Measurements from ENCODE around the gene ACACB.

ACACB gene

DNA sequence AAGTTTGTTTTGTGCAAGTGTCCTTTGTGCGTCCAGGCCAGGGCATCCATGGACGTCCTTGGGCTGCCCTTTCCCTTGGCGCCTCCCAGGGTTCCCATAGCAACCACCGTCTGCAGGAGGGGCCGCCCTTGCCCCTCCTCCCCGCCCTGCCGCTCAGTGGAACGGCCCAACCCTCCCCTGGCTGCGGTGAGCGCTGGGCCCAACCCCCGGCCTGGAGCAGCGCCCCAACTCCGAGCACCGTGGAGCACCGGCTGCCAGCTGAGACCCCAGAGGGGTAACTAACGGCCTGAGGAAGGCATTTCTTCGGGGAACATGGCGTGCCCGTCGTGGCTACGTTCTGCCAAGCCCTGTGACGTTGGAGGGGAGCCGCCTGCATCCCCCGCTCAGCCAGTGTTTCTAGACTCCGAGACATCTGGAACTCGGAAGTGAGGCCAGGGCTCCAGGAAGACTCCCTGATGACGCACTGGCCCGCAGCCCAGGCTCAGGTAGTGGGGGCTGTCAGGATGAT is 5.3 kb upstream of the ACACB start:
- DNase-seq: peak; percentile 6 to 51

GRCh38 chr12:109112720-109113465 is 3.5 kb upstream of the ACACB start:
- no peak for DNase-seq

DNA sequence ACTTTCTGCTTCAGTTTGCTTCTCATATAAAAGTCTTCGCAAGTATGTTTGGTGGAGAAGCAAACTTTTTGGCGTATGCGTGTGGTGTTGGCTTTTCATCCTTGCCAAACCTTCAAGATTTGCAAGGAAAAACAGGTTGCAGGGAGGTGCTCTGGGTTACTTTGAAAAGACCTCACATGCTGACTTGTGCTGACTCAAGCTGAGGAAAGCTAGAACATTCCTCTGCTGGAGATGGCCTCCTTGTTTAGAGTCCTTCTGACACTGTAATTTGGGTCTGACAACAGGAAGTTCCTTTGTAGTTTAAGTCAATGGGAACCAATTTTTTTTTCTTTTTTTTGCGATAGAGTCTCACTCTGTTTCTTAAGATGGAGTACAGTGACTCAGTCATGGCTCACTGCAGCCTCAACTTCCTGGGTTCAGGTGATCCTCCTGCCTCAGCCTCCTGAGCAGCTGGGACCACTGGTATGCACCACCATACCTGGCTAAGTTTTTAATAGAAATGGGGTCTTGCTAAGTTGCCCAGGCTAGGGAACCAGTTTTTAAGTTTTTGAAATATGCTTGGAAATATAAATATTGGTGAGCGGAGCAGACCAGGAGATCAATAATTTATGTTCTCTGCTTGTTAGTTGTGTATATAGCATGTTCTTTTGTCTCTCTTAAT is 2.6 kb upstream of the ACACB start:
- DNase-seq: no peak

DNA sequence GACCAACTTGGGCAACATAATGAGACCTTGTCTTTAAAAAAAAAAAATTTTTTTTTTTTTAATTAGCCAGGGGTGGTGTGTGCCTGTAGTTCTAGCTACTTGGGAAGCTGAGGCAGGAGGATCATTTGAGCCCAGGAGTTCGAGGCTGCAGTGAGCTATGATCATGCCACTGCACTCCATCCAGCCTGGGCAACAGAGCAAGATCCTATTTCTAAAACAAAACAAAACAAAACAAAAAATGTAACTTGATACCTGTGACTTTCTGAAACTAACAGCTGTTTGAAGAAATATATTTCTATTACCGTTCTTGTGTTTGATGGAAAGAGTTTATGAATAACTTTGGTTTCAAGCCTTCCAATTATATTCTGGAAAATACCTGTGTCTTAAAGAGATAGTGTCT is 1.7 kb upstream of the ACACB start:
- no peak for DNase-seq

GRCh38 chr12:109115404-109115757 is 1.0 kb upstream of the ACACB start:
- no peak for DNase-seq

DNA sequence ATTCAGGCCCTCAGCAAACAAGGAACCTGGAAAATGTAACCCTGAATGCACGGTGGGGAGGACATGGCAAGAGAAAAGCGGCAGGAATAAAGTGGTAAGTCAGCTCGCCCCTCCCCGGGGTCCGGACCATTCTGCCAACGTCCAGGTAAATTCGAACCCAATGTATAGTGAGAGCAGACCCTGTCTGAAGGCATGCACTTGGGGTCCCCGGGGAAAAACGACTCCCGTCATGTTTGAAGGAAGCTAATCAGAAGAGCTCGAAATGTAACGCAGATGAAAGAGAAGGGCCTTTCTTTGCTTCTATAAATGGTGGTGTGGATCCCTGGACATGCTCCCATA is 193 bp downstream of the ACACB start:
- DNase-seq: no peak

DNA sequence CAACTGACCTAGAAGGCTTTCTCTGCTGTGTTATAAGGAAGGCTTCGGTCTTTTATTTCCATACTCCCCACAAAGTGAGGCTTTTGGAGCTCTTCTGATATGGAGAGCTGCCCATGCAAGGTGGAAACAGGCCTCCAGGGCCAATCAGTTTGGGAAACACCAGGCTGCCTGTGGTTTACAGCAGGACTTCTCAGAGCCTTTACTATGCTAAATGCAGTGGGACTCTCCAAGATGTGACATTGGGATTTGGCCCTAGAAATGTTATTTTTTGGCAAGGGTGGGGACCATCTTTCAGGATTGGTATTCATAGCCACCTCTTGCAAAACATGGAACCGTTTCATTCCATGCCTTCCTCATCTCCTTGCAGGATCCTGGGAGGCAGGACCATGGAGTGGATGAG is 3.7 kb downstream of the ACACB start:
- no peak for DNase-seq

GRCh38 chr12:109120557-109120956 is 4.2 kb downstream of the ACACB start:
- no peak for DNase-seq

GRCh38 chr12:109121346-109121880 is 5.0 kb downstream of the ACACB start:
- DNase-seq: no peak

DNA sequence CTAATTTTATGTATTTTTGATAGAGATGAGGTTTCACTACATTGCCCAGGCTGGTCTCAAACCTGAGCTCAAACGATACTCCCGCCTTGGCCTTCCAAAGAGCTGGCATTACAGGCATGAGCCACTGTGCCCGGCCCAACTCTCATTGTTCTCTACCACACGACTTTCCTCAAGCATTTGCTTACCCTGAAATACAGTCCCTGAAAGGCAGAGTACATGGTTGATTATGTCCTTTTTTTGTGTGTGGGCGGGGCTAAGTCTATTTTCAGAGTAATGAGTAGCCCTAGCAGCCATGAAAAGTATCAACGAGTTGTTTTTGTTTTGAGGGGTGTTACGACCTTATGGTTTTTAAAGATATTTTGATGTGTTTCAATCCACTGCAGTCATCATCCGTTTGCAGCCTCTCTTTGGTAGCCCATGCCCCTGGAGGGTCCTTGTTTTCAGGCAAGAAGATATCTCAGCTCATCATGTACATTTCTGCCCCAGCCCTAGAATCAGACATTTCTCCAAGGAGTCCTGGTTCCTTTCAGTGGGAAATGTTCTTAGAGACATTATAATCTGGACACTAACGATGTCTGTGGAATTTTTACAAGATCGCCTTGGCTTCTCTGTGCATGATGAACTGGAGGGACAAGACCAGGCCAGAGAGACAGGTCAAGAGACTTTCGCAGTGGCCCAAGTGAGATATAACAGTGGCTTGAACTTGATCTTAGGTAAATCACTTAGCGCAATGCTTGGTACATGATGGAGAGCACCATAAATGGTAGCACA is 8.7 kb downstream of the ACACB start:
- no peak for DNase-seq

GRCh38 chr12:109125791-109126190 is 9.4 kb downstream of the ACACB start:
- no peak for DNase-seq

- no peak for DNase-seq
Observed at GRCh38 chr12:109126784-109127183, 10.4 kb downstream of the ACACB start.

DNA sequence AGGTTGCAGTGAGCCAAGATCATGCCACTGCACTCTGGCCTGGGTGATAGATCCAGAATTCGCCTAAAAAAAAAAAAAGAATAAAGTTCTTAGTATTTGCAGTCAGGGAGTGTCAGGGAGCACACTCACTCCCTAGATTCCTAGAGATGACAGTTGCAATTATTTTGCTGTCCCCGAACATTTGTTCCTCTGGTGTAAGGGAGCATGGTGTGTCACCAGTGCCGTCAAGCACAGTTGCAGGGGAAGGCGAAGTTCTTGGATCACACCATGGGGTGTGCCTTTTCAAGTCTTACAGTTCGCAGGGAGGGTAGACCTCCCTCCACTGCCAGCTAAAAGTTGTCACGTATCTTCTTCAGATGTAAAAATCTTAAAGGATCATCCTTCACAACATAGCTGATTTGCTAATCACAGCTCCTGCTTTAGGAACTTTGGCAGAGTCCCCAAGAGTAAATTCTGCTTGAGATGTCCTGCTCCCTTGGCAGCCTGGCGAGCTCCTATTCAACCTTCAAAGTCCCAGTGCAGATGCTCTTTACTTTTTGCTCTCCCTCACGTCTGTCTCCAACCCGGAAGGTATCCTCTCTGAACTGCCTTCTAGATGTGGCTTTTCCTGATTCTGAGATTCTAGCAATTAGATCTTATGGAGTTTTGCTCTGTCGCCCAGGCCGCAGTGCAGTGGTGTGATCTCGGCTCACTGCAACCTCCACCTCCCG is 11.3 kb downstream of the ACACB start:
- DNase-seq: no peak

DNA sequence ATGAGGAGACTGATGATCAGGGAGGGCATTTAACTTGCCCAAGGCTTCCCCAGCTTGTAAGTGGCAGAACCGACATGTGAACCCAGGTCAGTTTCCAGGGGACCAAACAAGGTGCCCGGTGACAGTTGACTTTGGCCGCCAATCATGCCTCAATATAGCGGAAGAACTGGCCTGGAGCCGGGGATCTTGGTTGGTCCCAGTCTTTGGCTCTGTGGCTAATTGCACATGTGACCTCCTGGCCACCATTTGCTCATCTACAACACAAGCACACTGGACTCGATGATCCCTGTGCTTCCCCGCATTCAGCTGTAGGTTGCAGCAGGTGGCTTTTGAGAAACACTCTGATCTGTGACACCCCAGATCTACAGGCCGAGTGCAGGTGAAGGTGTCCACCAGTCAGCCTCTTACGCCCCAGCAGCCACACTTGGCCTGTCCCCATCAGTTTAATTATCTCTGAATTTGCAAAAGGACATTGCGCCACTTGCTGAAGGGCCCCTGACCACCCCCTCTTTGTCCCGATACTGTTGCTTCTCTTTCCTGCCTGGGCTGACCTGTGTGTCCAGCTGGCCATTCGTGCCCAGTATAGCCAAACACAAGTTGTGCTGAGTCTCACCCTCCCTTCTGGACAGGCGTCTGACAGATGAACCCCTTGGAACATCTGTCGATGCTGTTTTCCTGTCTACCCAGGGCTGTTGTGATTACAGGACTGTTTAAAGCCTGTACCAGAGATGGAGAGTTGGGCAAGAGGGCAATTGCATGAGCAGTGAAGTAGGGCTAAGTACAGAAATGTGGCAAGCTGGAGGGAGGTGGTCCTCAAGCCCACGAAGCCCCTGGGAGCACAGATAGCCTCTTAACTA is 14.1 kb downstream of the ACACB start:
- DNase-seq: no peak

DNA sequence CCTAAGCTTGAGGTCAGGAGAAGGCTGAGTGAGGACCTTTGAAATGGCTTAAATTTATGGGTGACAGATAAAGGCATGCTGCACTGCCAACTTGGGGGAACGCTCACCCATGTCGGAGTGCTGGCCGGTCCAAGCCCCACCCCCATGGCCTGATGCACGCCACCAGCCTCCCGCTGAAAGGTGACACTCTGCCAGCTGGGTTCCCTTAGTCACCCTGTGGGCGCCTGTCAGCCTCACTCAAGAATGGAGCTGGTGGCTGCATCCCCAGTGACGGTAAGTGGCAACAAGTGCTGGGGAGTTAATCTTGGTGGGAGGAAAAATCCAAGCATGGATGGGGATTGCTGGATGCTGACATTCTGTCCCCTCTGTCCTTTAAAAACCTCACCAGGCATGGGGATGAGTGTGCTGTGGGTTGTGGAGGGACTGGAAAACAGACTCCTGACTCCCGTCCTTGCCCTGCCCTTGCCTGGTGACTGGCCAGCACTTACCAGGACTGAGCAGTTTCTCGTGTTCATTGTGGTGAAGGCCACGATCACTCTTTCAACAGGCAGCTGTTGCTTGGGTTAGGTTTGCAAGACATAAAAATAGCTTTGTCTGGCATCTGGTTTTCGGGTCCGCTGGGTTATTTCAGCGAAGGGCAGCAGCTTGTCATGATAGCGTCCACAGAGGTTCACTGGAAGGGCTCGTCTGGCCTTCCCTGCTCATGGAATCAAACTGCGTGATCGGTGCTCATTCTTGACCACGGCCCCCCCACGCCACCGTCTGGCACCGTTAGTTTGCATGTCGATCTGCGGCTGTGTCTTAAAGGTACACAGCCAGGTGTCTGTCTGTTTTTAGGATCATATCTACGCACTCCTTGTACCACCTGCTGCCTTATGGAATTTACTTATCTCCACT is 15.0 kb downstream of the ACACB start:
- DNase-seq: no peak

GRCh38 chr12:109134186-109134917 is 18.0 kb downstream of the ACACB start:
- DNase-seq: no peak

GRCh38 chr12:109137055-109137454 is 20.7 kb downstream of the ACACB start:
- DNase-seq: no peak

DNA sequence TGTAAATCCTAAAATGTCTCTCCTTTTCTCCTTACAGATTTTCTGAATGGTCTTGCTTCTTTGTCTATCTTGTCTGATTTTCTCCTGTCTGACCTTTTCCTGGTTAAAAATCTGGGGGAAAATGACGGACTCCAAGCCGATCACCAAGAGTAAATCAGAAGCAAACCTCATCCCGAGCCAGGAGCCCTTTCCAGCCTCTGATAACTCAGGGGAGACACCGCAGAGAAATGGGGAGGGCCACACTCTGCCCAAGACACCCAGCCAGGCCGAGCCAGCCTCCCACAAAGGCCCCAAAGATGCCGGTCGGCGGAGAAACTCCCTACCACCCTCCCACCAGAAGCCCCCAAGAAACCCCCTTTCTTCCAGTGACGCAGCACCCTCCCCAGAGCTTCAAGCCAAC is 23.0 kb downstream of the ACACB start:
- no peak for DNase-seq

DNA sequence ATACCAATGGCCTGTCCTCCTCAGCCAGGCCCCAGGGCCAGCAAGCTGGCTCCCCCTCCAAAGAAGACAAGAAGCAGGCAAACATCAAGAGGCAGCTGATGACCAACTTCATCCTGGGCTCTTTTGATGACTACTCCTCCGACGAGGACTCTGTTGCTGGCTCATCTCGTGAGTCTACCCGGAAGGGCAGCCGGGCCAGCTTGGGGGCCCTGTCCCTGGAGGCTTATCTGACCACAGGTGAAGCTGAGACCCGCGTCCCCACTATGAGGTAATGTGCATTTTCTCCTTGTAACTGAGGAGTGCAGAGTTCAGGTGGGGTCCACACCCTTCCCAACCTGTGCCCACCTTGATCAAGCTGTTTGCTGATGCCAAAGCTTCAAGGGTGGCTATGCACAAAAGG is 23.4 kb downstream of the ACACB start:
- DNase-seq: no peak

DNA sequence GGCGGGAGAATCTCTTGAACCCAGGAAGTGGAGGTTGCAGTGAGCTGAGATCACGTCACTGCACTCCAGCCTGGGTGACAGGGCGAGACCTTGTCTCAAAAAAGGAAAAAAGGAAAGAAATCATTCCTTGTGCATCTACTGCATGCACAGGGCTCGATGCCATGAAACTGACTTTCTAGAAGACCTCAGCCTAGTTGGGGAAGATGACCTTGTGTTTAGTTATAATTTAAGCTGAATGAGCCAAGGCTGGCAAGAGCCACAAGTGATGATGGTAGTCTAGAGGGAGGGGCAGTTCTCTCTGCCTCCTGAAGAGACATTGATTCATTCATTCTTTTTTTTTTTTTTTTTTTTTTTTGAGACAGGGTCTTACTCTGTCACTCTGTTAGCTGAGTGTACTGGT is 24.2 kb downstream of the ACACB start:
- DNase-seq: no peak
